ENCODE results near the gene CEP89. TPM values are rescaled to one million over a fixed set of nuclear protein-coding genes. Genes with fewer than 3 reads are reported as not detected.

The CEP89 gene
- polyA plus RNA-seq, 1 donor (not counting 4 experiments of a cell fraction or from before 2014, with no cell fraction given) = 11.2 TPM

GRCh38 chr19:32863841-32864240 is 107.9 kb downstream of the CEP89 start:
- Histone ChIP-seq H3K9me1 (ENCODE audit: control insufficient read depth, extremely low read depth, insufficient read depth, low read length) (no peaks in the 10 kb centered on the region), H3K9ac (ENCODE audit: control insufficient read depth, extremely low read depth, insufficient read depth, low read length) (no peak overlapping the region), H3K79me2 (ENCODE audit: control insufficient read depth, insufficient read depth, low read length) (no peaks in the 10 kb centered on the region), H3K27ac (ENCODE audit: control insufficient read depth, insufficient read depth, low read length) (no peak overlapping the region), H3K4me1 (ENCODE audit: control insufficient read depth, extremely low read depth, insufficient read depth, low read length) (no peaks in the 10 kb centered on the region), H2AFZ (ENCODE audit: control insufficient read depth, low read length) (no peak overlapping the region), H4K20me1 (ENCODE audit: control insufficient read depth, extremely low read depth, insufficient read depth, low read length) (no peaks in the 10 kb centered on the region), H3K36me3 (ENCODE audit: control insufficient read depth in 2 of 2, extremely low read depth in 1 of 2, insufficient read depth in 2 of 2, low read length in 2 of 2) (no peaks in the 10 kb centered on the region), H3K9me3 (ENCODE audit: control insufficient read depth, low read depth, low read length) (no peaks in the 10 kb centered on the region), H3K4me3 (ENCODE audit: control insufficient read depth in 2 of 3, extremely low read depth in 1 of 3, insufficient read depth in 2 of 3, low read depth in 1 of 3, low read length in 3 of 3) (no peak overlapping the region), H3K27me3 (ENCODE audit: control insufficient read depth, extremely low read depth, insufficient read depth, low read length) (no peaks in the 10 kb centered on the region), H3K4me2 (ENCODE audit: control insufficient read depth, extremely low read depth, insufficient read depth, low read depth, low read length) (no peak overlapping the region)
- TF ChIP-seq EZH2 (IDR thresholded peaks at IDR 0.05; ENCODE audit: low read length) = no peak
- no peak for TF ChIP-seq CTCF (optimal IDR thresholded peaks at IDR 0.05 in 1 of 3, IDR thresholded peaks at IDR 0.05 in 1 of 3, conservative IDR thresholded peaks at IDR 0.05 in 1 of 3; ENCODE audit: extremely low read depth in 1 of 3, insufficient read depth in 2 of 3, low read length in 3 of 3)
- DNase-seq (ENCODE audit: low read depth, low spot score) (no peak), FAIRE-seq (no peak)
- dilution Hi-C loops (cut with MboI; ENCODE audit: extremely low pct_ligation_motif_present, low sequenced_read_pairs) = no loop called here

- DNase-seq (ENCODE audit: low read depth, low spot score) (no peak), FAIRE-seq (no peak)
- H3K9ac ChIP-seq (ENCODE audit: control insufficient read depth, extremely low read depth, insufficient read depth, low read length) = no peak overlapping the region
- no peaks in the 10 kb centered on the region for H3K79me2 ChIP-seq (ENCODE audit: control insufficient read depth, insufficient read depth, low read length)
- H3K4me2 ChIP-seq (ENCODE audit: control insufficient read depth, extremely low read depth, insufficient read depth, low read depth, low read length) = no peak overlapping the region
- no peak overlapping the region for H3K27ac ChIP-seq (ENCODE audit: control insufficient read depth, insufficient read depth, low read length)
- H2AFZ ChIP-seq (ENCODE audit: control insufficient read depth, low read length) = no peak overlapping the region
- H3K36me3 ChIP-seq (ENCODE audit: control insufficient read depth in 2 of 2, extremely low read depth in 1 of 2, insufficient read depth in 2 of 2, low read length in 2 of 2) = no peaks in the 10 kb centered on the region
- H3K4me1 ChIP-seq (ENCODE audit: control insufficient read depth, extremely low read depth, insufficient read depth, low read length) = no peaks in the 10 kb centered on the region
- TF ChIP-seq CTCF (optimal IDR thresholded peaks at IDR 0.05 in 1 of 3, IDR thresholded peaks at IDR 0.05 in 1 of 3, conservative IDR thresholded peaks at IDR 0.05 in 1 of 3; ENCODE audit: extremely low read depth in 1 of 3, insufficient read depth in 2 of 3, low read length in 3 of 3) = no peak
- TF ChIP-seq EZH2 (IDR thresholded peaks at IDR 0.05; ENCODE audit: low read length) = no peak
- H3K9me1 ChIP-seq (ENCODE audit: control insufficient read depth, extremely low read depth, insufficient read depth, low read length) = no peaks in the 10 kb centered on the region
- H4K20me1 ChIP-seq (ENCODE audit: control insufficient read depth, extremely low read depth, insufficient read depth, low read length) = no peaks in the 10 kb centered on the region
- no peaks in the 10 kb centered on the region for H3K27me3 ChIP-seq (ENCODE audit: control insufficient read depth, extremely low read depth, insufficient read depth, low read length)
- dilution Hi-C loops (cut with MboI; ENCODE audit: extremely low pct_ligation_motif_present, low sequenced_read_pairs) = no loop called here
- H3K9me3 ChIP-seq (ENCODE audit: control insufficient read depth, low read depth, low read length) = no peaks in the 10 kb centered on the region
- no peak overlapping the region for H3K4me3 ChIP-seq (ENCODE audit: control insufficient read depth in 2 of 3, extremely low read depth in 1 of 3, insufficient read depth in 2 of 3, low read depth in 1 of 3, low read length in 3 of 3)
These were observed 108.5 kb downstream of the CEP89 start for GRCh38 chr19:32863301-32863700.
